Mesendoderm (in vitro differentiated cells): ENCODE results near the gene UBR1.

Experiments
- DNase-seq: peaks from one replicate; pipeline ENCODE4 v3.0.0; 2013
- H2AK5ac ChIP-seq: 2 replicates; pipeline ENCODE4 v1.6.1; 2013; ENCODE audit warnings: low read length, inconsistent platforms
- H2BK120ac ChIP-seq: 2 replicates; pipeline ENCODE4 v1.6.1; 2013; ENCODE audit warnings: low read depth, mild to moderate bottlenecking, low read length, moderate library complexity, mixed read lengths
- H2BK15ac ChIP-seq: replicated peaks from 2 replicates; pipeline ENCODE4 v1.6.1; 2013; ENCODE audit warnings: low read depth, mild to moderate bottlenecking, moderate library complexity
- H2BK5ac ChIP-seq: 2 replicates; pipeline ENCODE4 v1.6.1; 2013; ENCODE audit warnings: low read length, inconsistent platforms
- H3K18ac ChIP-seq: 2 replicates; pipeline ENCODE4 v1.6.1; 2013; ENCODE audit warnings: mild to moderate bottlenecking, low read length, mixed read lengths
- H3K23ac ChIP-seq: one replicate; pipeline ENCODE4 v1.6.1; 2013; ENCODE audit warnings: low read length
- H3K27ac ChIP-seq: 2 replicates; pipeline ENCODE4 v1.5.1; 2013; ENCODE audit warnings: low read depth, mild to moderate bottlenecking, inconsistent platforms, low read length, moderate library complexity
- H3K27me3 ChIP-seq: 2 replicates; pipeline ENCODE4 v1.6.1; 2013; ENCODE audit warnings: low read length, control low read depth, mild to moderate bottlenecking, inconsistent platforms; ENCODE audit not compliant: insufficient read depth, poor library complexity
- H3K36me3 ChIP-seq: 2 replicates; pipeline ENCODE4 v1.6.1; 2013; ENCODE audit warnings: low read length, inconsistent platforms; ENCODE audit not compliant: control insufficient read depth, insufficient read depth
- H3K4ac ChIP-seq: one replicate; pipeline ENCODE4 v1.6.1; 2013; ENCODE audit warnings: low read depth, mild to moderate bottlenecking, low read length, moderate library complexity
- H3K4me1 ChIP-seq: 2 replicates; pipeline ENCODE4 v1.6.1; 2013; ENCODE audit warnings: low read depth, low read length, inconsistent platforms; ENCODE audit not compliant: control insufficient read depth
- H3K4me2 ChIP-seq: 2 replicates; pipeline ENCODE4 v1.6.1; 2013; ENCODE audit warnings: low read length
- H3K4me3 ChIP-seq: 2 replicates; pipeline ENCODE4 v1.5.1; 2013; ENCODE audit warnings: mild to moderate bottlenecking, low read length
- H3K56ac ChIP-seq: one replicate; pipeline ENCODE4 v1.6.1; 2013; ENCODE audit warnings: low read length
- H3K79me1 ChIP-seq: 2 replicates; pipeline ENCODE4 v1.6.1; 2013; ENCODE audit warnings: low read length, inconsistent platforms
- H3K79me2 ChIP-seq: 2 replicates; pipeline ENCODE4 v1.6.1; 2013; ENCODE audit warnings: mild to moderate bottlenecking, low read length; ENCODE audit not compliant: control insufficient read depth, insufficient read depth
- H3K9ac ChIP-seq: 2 replicates; pipeline ENCODE4 v1.6.1; 2013; ENCODE audit warnings: low read length, inconsistent platforms
- H4K5ac ChIP-seq: one replicate; pipeline ENCODE4 v1.6.1; 2013; ENCODE audit warnings: low read length
- H4K8ac ChIP-seq: one replicate; pipeline ENCODE4 v1.6.1; 2013; ENCODE audit warnings: low read depth, mild to moderate bottlenecking, control low read depth, low read length, moderate library complexity
- WGBS: extraction: QIAGEN DNeasy Blood & Tissue Kit; methylation state at CpG from one replicate; pipeline ENCODE4 v1.1.7; 2013; ENCODE audit warnings: low lambda C conversion rate, missing lambda C conversion rate; ENCODE audit not compliant: insufficient coverage; ENCODE audit errors: extremely low coverage; 5-methylcytosine and 5-hydroxymethylcytosine counted together

UBR1 gene

GRCh38 chr15:42939841-42940240 is 166.0 kb downstream of the UBR1 start:
- H3K79me2 ChIP-seq = no peaks in the 10 kb centered on the region
- H3K4me2 ChIP-seq = no peak overlapping the region
- no peak overlapping the region for H2BK5ac ChIP-seq
- H3K36me3 ChIP-seq = no peaks in the 10 kb centered on the region
- no peaks in the 10 kb centered on the region for H3K79me1 ChIP-seq
- whole genome bisulfite sequencing = no CpG with 5 or more reads among the region's 8 CpGs
- no peak for DNase-seq
- no peak overlapping the region for H2BK15ac ChIP-seq
- H3K4me3 ChIP-seq = no peak overlapping the region
- H3K27ac ChIP-seq = no peak overlapping the region
- H2BK120ac ChIP-seq = no peak overlapping the region
- H4K8ac ChIP-seq = no peak overlapping the region
- no peak overlapping the region for H3K23ac ChIP-seq
- H3K9ac ChIP-seq = no peak overlapping the region
- H3K27me3 ChIP-seq = no peaks in the 10 kb centered on the region
- no peak overlapping the region for H3K18ac ChIP-seq
- H3K4ac ChIP-seq = no peak overlapping the region
- no peak overlapping the region for H4K5ac ChIP-seq
- H3K56ac ChIP-seq = no peak overlapping the region
- H3K4me1 ChIP-seq = no peaks in the 10 kb centered on the region
- H2AK5ac ChIP-seq = no peak overlapping the region

DNA sequence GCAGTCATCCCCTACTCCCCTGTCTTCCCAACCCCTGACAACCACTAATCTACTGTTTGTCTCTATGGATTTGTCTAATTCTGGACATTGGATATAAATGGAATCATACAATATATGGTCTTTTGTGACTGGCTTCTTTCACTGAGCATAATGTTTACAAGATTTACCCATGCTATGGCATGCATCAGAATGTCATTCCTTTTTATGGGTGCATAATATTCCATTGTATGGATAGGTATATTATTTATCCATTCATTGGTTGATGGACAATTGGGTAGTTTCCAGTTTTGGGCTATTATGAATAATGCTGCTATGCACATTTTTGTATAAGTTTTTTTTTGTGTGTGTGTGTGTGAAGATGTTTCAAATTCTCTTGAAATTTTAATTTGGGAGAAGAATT is 168.7 kb downstream of the UBR1 start:
- no peak overlapping the region for H2AK5ac ChIP-seq
- no peak overlapping the region for H3K18ac ChIP-seq
- no peak overlapping the region for H3K27ac ChIP-seq
- no peak overlapping the region for H3K4me3 ChIP-seq
- H3K27me3 ChIP-seq = no peaks in the 10 kb centered on the region
- no peak overlapping the region for H4K5ac ChIP-seq
- H3K4ac ChIP-seq = no peak overlapping the region
- H2BK15ac ChIP-seq = no peak overlapping the region
- no peak overlapping the region for H3K56ac ChIP-seq
- no peaks in the 10 kb centered on the region for H3K4me1 ChIP-seq
- H4K8ac ChIP-seq = no peak overlapping the region
- no peak overlapping the region for H3K9ac ChIP-seq
- DNase-seq = no peak
- H3K36me3 ChIP-seq = no peaks in the 10 kb centered on the region
- no peaks in the 10 kb centered on the region for H3K79me1 ChIP-seq
- H3K4me2 ChIP-seq = no peak overlapping the region
- H2BK5ac ChIP-seq = no peak overlapping the region
- H3K23ac ChIP-seq = no peak overlapping the region
- no peak overlapping the region for H2BK120ac ChIP-seq
- no peaks in the 10 kb centered on the region for H3K79me2 ChIP-seq

GRCh38 chr15:42933886-42934667 is 171.8 kb downstream of the UBR1 start:
- Histone ChIP-seq H3K23ac (no peak overlapping the region), H3K4me1 (no peaks in the 10 kb centered on the region), H2BK120ac (no peak overlapping the region), H3K36me3 (no peaks in the 10 kb centered on the region), H3K9ac (no peak overlapping the region), H2AK5ac (no peak overlapping the region), H3K4ac (no peak overlapping the region), H3K56ac (no peak overlapping the region), H2BK15ac (no peak overlapping the region), H3K27ac (no peak overlapping the region), H3K79me2 (no peaks in the 10 kb centered on the region), H4K5ac (no peak overlapping the region), H3K4me3 (no peak overlapping the region), H3K4me2 (no peak overlapping the region), H4K8ac (no peak overlapping the region), H3K79me1 (no peaks in the 10 kb centered on the region), H3K18ac (no peak overlapping the region), H3K27me3 (no peaks in the 10 kb centered on the region), H2BK5ac (no peak overlapping the region)
- WGBS = no CpG with 5 or more reads among the region's 7 CpGs
- DNase-seq = no peak

DNA sequence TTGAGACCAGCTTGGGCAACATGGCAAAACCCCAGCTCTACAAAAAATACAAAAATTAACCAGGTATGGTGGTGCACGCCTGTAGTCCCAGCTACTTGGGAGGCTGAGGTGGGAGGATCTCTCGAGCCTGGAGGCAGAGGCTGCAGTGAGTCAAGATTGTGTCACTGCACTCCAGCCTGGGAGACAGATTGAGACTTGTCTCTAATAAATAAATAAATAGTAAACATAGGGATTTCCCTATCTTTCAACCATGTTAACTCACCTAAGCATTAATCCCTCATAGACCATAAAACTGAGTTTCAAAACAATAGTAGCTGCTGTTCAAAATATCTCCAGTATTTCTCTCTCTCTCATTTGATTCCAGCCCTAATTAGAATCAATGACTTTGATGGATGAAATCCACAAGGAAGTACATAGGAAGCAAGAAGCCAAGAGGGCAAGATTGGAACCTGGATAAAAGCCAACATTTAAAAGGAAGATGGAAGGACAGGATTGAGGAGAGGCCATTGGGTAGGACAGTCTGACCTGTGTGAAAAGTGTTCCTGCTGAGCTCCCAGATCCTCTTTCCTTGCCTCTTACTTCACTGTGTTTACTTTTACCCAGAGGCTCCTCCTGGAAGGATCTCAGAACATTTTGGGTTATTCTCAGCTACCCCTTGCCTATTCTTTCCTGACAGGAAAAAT is 172.9 kb downstream of the UBR1 start:
- no peaks in the 10 kb centered on the region for H3K79me1 ChIP-seq
- H2BK120ac ChIP-seq = no peak overlapping the region
- no peak overlapping the region for H3K56ac ChIP-seq
- no peak overlapping the region for H3K4me3 ChIP-seq
- DNase-seq = peak; percentile 5
- no peak overlapping the region for H3K4ac ChIP-seq
- no peak overlapping the region for H3K27ac ChIP-seq
- no CpG with 5 or more reads among the region's 2 CpGs for WGBS
- H4K5ac ChIP-seq = no peak overlapping the region
- H3K9ac ChIP-seq = no peak overlapping the region
- no peak overlapping the region for H2BK15ac ChIP-seq
- H3K23ac ChIP-seq = no peak overlapping the region
- no peaks in the 10 kb centered on the region for H3K79me2 ChIP-seq
- no peak overlapping the region for H3K18ac ChIP-seq
- H3K4me2 ChIP-seq = no peak overlapping the region
- no peaks in the 10 kb centered on the region for H3K36me3 ChIP-seq
- H3K4me1 ChIP-seq = no peaks in the 10 kb centered on the region
- H4K8ac ChIP-seq = no peak overlapping the region
- H2AK5ac ChIP-seq = no peak overlapping the region
- H2BK5ac ChIP-seq = no peak overlapping the region
- no peaks in the 10 kb centered on the region for H3K27me3 ChIP-seq

GRCh38 chr15:42931702-42932486 is 173.9 kb downstream of the UBR1 start:
- Histone ChIP-seq H3K79me1 (no peaks in the 10 kb centered on the region), H3K27me3 (no peaks in the 10 kb centered on the region), H2BK5ac (no peak overlapping the region), H3K18ac (no peak overlapping the region), H2AK5ac (no peak overlapping the region), H3K27ac (no peak overlapping the region), H3K4ac (no peak overlapping the region), H3K4me1 (no peaks in the 10 kb centered on the region), H2BK15ac (no peak overlapping the region), H3K36me3 (no peaks in the 10 kb centered on the region), H4K8ac (no peak overlapping the region), H3K4me2 (no peak overlapping the region), H4K5ac (no peak overlapping the region), H3K4me3 (no peak overlapping the region), H3K79me2 (no peaks in the 10 kb centered on the region), H2BK120ac (no peak overlapping the region), H3K23ac (no peak overlapping the region), H3K56ac (no peak overlapping the region), H3K9ac (no peak overlapping the region)
- no peak for DNase-seq
- WGBS = no CpG with 5 or more reads among the region's 7 CpGs
